ENCODE results near the gene MED25.

DNA sequence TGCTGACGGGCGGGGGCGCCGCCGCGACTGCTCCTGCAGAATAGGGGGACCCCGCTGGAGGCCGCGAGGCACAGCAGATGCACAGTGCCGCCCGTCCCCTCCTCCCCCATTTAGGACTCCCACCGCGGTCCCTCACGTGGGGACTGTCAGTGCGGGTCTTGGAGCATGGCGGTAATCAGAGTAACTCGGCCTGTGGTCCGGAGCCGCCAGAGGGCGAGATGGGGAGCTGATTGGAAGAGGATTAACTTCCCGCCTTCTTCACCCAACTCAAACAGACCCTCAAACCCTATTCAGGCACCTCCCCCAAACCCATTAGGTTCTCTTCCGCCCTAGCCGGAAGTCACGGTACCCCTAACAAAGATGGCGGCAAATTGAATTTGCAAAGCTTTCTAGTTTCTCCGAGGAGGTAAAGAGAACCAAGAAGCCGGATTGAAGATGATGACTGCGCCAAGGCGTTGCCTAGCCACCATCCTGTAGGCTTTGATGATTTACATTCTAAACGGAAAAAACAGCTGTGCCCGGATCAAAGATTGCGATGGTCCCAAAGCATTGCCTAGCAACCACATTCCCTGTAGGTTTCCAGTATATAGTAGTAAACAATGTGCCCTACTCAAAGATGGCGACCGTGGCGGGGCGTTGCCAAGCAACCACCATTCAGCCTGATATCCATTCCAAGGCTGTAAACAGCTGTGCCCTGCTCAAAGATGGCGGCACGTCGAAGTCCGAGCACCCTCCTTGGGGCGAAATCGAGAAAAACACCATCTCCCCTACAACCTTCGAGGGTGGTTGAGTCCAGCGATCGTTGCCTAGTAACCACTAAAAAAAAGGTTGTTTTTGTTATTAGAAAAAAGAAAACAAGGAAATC lies 4.9 kb upstream of the MED25 start, which contains the start of gene FUZ:
- TF ChIP-seq CREB1 (CRISPR knock-in tag; IDR thresholded peaks at IDR 0.05) (no peak), FOXP1 (CRISPR knock-in tag; IDR thresholded peaks at IDR 0.05; ENCODE audit: borderline replicate concordance) (no peak), ELF4 (CRISPR knock-in tag; IDR thresholded peaks at IDR 0.05; ENCODE audit: low read depth) (no peak)
- TF ChIP-seq, protein P1, sequence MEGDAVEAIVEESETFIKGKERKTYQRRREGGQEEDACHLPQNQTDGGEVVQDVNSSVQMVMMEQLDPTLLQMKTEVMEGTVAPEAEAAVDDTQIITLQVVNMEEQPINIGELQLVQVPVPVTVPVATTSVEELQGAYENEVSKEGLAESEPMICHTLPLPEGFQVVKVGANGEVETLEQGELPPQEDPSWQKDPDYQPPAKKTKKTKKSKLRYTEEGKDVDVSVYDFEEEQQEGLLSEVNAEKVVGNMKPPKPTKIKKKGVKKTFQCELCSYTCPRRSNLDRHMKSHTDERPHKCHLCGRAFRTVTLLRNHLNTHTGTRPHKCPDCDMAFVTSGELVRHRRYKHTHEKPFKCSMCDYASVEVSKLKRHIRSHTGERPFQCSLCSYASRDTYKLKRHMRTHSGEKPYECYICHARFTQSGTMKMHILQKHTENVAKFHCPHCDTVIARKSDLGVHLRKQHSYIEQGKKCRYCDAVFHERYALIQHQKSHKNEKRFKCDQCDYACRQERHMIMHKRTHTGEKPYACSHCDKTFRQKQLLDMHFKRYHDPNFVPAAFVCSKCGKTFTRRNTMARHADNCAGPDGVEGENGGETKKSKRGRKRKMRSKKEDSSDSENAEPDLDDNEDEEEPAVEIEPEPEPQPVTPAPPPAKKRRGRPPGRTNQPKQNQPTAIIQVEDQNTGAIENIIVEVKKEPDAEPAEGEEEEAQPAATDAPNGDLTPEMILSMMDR (IDR thresholded peaks at IDR 0.05) = no peak
- TF ChIP-seq, protein P2, sequence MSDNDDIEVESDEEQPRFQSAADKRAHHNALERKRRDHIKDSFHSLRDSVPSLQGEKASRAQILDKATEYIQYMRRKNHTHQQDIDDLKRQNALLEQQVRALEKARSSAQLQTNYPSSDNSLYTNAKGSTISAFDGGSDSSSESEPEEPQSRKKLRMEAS (CRISPR knock-in tag; IDR thresholded peaks at IDR 0.05) = peak; percentile 73; the same call in 1 of the 2 replicates
- TF ChIP-seq, protein P3, sequence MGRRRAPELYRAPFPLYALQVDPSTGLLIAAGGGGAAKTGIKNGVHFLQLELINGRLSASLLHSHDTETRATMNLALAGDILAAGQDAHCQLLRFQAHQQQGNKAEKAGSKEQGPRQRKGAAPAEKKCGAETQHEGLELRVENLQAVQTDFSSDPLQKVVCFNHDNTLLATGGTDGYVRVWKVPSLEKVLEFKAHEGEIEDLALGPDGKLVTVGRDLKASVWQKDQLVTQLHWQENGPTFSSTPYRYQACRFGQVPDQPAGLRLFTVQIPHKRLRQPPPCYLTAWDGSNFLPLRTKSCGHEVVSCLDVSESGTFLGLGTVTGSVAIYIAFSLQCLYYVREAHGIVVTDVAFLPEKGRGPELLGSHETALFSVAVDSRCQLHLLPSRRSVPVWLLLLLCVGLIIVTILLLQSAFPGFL (CRISPR knock-in tag; IDR thresholded peaks at IDR 0.05; ENCODE audit: borderline replicate concordance) = no peak
- TF ChIP-seq, protein P4, sequence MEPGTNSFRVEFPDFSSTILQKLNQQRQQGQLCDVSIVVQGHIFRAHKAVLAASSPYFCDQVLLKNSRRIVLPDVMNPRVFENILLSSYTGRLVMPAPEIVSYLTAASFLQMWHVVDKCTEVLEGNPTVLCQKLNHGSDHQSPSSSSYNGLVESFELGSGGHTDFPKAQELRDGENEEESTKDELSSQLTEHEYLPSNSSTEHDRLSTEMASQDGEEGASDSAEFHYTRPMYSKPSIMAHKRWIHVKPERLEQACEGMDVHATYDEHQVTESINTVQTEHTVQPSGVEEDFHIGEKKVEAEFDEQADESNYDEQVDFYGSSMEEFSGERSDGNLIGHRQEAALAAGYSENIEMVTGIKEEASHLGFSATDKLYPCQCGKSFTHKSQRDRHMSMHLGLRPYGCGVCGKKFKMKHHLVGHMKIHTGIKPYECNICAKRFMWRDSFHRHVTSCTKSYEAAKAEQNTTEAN (CRISPR knock-in tag; IDR thresholded peaks at IDR 0.05) = no peak

Measured in WTC11 (cell line).